NCI-H128 (cell line): ENCODE results near the gene STX16.

Experiments
- DNase-seq: peaks from one replicate; lab custom pipeline; 2025; ENCODE audit not compliant: unreplicated experiment; lab: John Stamatoyannopoulos, UW

The STX16 gene

DNA sequence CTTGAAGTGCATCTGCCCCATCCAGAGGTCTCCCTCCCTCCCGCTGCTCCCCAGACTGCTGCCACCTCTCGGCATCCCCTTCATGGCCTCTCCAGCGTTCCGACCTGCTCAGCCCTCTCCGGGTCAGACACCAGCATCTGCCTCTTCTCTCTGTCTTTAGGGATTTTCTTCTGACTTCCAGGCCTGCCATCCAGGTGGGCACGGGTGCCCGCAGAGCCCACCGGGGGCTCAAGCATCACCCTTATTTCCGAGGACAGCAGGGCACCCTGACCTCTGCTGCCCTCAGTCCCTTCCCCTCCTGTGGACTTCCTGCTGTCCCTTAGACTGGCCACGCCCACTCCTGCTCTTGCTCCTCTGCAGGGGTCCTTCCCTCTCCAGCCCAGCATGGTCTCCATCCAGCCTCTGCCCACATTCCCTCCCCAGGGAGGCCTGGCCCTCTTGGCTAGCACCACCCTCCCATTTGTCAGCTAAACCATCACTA, 44.9 kb downstream of the STX16 start:
- no peak for DNase-seq

DNA sequence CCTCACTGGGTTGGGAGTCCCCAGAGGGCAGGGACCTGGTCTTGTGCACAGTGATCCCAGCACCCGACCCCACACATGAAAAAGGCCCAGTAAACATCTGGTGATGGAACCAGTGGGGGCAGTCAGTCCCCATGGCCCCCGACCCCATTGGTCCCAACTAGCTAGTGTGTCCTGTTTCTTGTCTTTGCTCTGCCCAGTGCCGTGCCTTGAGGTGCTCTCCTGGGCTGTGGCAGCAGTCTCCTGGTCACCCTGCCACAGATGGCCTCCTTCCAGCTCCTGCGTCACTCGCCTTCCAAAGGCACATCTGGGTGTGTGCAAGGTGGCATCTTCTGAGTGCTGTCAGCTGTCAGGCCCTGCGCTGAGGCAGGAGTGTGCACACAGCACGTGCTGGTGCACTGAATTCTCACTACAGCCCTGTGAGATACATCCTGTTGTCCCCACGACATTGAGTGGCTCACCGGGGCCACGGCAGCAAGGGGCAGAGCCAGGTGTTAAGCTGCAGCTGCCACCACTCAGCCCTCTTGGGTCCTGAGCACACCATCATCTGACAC, 45.4 kb downstream of the STX16 start:
- no peak for DNase-seq

DNA sequence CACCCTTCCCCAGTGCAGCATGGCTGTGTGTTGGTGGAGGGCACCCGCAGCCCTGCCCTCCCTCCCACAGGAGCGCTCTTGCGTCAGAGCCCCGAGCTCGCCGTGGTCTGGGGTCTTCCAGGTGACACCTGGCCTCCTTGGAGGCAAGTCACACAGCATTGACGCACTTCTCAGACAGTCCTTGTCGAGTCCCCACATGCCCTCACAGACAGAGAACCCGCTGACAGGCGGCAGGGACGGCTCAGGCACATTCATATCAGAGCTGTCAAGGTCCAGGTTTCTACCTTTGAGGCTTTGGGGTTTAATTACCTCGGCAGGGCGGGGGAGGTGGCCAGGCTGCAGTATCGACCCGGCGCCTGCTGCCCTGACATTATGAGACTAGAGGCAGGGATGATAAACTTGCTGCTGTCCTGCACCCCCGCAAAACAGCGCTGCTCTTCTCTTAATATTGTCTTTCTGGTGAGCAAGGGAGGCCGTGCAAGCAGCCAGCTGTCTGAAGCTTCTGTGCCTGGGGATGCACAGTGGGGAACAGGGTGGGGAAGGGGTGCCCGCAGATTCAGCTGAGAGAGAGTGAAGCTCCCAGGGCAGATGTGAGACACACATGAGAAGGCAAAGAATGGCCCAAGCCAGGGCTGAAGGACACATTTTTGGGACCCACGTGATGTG, 46.3 kb downstream of the STX16 start:
- DNase-seq = no peak

DNA sequence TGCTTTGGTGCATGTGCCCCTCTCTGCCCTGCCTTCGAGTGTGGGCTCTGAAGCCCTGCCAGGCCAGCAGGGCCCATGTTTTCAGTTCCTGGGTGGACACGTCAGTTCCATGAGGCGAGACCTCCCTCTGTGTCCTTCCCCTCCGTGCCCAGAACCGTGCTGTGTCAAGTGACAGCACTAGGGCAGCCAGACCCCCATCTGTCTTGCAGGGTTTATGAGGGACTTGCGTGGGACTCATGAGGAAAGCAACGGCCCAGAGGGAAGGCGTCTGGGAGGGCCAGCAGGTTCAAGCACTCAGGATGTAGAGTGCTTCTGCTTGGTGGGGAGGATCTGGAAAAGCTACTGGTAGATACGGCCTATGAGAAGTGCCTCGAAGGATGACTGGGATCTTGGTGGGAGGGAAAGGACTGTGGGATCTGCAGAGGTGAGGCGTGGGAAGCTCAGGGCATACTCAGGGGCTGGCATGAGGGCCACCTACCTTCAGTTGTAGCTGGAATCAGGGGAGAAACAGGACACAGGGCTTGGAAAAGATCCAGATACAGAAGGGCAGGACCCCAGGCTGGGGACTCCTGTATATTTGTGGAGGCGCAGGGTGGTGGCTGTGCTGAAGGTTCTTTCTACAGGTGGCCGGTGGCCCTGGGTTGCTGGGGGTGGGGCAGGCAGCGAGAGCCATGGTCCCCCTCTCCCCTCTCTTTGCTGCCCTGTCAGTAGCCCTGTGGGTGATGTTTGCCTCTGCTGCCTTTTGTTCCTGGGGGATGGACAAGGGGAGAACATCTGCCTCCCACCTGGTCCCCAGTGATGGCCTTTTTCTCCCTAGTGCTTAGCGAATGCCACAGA, 47.0 kb downstream of the STX16 start:
- no peak for DNase-seq

DNA sequence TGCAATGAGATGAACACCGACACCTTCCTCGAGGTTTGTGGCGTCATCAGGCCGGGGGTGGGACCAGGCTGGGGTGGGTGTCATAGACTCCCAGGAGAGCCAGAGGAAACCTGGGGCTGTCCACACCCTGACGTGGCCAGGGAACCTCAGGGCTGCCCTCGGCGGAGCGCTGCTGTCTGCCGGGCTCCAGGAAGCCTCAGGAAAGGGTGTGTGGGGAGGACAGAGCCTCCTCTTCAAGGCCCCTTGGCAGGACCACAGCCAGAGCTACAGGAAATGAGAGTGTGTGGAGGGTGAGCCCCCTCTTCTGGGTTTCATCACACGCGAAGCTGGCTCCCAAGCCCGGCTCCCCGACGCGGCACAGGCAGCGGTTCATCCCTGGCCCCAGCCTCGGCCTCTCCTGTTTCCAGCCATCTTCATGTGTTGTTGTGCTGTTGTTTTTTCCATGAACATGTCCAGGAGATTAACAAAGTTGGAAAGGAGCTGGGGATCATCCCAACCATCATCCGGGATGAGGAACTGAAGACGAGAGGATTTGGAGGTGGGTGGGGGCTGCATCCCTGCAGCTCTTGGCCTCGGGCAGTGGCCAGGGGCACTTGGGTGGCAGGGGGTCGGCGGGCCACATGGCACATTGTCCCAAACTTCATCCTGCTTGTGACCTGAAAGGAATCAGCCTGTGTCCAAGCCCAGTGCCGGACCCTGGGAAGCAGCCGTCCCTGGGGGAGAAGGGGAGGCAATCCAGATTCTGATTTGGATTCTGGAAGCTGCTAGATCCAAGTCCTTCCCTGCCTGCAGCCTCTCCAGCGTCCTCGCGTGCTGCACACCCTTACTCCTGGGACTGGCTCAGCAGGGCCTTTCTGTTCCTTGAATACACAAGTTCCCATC, 47.9 kb downstream of the STX16 start:
- no peak for DNase-seq

DNA sequence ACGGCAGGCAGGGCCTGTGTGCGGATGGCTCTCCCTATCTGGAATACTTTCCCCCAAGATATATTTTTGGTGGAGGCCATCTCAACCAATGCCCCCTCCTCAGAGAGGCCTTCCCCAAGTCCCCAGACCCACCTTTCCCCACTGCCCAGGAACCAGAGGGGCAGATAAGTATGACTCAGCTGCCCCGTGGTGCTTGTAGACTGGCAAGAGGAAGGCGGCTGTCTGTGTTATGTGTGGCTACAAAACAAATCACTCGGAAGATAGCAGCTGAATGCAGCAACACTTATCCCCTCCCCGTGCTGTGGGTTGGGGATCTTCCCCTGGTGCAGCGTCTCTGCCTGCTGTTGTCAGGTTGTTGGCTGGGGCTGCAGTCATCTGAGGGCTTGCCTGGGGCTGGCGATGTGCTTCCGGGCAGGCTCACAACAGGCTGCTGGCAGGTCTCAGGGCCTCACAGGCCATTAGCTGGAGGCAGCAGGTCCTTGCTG, 48.6 kb downstream of the STX16 start:
- DNase-seq = no peak

DNA sequence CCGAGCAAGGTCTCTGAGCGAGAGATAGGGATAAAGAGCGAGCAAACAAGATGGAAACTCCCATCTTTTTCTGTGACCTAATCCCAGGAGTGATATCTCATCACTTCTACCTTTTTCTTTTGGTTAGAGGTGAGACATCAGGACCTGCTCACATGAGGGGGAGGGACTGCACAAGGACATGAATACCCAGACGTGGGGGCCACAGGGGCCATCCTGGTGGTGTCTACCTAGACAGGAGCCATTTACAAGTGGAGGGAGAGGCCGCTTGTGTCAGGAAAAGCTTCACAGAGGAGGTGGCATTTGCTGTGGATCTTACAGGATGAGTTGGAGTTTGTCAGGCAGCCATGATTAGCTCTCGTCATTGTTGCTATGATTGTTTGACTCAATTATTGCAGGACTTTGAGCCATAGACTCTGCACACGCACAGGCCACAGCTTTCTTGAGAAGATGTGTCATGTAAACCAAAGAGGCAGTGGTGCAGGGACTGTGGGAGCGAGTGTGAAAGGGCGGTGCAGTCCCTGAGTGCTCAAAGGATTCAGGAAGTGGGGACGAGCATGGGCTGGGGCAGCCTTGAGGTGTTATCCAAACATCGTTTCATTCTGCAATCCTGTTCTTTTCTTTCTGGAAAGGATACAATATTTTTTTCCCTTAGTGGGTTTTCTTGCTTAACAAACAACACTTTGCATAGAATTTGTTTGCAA, 49.2 kb downstream of the STX16 start:
- no peak for DNase-seq

DNA sequence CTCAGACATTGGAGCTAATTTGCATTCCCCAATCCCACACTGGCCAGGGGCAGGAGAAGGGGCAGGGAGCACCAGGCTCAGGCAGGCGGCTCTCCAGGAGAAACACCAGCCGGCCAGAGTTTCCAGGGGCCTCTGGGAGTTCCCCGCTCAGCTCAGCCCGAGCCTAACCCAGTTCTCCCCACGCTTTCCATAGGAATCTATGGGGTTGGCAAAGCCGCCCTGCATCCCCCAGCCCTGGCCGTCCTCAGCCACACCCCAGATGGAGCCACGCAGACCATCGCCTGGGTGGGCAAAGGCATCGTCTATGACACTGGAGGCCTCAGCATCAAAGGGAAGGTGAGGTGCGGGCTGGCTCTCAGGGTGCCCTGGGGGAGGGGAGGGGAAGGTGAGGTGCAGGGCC, 49.7 kb downstream of the STX16 start:
- no peak for DNase-seq

DNA sequence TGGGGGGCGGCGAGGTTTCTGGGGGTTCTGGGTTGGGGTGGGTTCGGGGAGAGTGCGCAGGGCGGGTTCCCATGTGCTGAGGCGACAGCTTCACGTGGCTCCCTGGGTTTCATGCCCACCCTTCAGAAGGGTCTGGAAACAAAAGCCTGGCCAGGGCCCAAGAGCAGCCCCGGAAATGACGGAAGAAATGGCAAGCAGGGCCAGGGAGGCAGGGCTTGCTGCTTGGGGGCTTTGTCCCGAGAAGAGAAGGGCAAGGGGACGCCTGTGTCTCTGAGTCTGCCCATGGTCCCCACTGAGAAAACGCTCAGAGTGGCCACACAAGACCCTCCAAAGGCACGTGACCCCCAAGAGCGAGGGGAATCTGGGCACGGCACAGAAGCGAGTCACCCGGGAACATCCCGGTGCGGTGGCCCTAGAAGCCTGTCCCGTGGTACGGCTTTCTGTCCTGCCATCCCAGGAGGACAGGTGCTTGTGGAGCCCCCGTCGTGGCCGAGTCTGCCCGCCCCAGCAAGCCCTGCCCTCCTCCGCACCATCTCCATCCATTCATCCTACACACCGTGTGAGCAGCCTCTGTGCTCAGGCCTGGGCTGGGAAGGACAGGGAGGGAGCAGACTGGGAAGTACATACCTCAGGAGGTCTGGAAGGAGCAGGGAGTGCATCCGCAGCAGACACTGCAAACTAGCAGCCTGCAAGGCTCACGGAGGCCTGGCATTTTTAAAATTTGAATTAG, 50.5 kb downstream of the STX16 start:
- no peak for DNase-seq

DNA sequence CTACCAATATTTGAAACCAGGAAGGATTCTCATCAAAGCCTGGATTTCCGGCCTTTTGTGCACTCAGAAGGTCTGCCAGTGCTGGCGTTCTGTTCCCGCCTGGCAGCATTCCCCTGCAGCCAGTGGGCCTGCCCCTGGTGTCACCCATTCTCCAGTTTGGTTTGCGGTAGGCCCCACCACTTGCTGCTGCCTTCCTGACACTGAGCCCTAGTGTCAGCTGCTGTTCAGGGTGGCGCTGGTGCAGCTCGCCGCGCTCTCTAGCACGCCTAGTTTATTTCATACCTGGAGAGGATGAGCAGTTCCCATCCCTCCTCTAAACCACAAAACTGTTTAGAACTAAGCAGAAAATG, 51.1 kb downstream of the STX16 start:
- no peak for DNase-seq

DNA sequence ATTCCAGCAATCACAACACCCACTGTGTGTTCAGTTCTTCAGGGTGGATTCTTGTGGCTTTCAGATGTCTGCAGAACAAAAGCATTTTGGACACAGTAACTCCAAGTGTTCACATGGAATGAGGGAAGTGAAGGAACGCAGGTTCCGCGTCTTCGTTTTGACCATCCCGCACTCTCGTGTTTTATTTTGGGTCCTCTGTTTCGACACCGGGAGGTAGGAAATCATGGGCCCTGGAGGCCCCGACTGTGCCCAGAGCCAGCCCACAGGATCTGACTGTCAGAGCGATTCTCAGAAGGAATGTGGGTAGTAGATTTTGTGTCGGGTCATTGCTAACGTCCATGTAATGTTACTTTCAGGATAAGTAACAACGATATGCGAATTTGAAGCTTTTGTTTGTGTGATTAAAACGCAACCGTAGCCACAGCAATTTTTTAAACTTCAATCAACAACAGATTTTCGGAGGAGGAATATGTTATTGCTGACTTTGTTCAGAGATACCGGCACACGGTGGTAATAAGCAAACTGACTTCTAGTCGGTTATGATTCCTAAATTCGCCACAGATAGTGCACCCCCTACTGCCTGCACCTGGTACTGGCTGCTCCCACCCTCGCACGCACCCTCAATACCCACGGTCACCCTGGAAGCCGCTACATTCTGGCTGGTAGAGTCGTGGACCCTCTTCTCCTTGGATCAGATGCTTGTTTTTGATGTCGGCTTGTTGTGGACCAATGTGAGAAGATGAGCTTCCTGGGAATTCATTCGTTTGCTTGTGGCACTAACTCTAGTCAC, 52.0 kb downstream of the STX16 start:
- no peak for DNase-seq

DNA sequence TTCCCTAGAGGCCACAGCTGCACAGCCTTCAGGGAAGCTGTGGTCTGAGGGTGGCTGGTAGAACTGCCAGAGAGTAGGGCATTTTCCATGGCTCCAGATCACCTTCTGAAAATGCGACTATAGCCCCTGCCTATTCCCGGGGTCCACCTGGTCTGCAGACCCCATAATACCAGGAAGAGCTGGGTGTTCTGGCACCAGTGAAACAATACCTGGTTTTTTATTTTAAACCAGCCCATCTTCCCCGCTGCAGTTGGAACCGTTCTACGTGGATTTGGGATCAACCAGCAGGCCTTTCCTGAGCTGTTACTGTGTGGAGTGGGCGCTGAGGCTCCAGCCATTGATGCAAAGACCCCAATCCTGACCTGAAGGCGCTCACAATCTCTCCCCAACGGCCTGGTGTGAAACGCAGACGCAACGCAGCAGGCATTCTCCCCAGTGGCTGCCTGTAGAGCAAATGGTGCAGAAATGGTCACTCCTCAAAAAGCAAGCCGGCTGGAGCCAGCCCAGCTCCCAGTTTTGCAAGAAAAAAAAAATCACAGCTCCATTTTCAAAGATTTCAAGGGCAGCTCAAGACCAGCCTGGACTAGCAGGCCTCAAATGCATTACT, 52.8 kb downstream of the STX16 start:
- no peak for DNase-seq

DNA sequence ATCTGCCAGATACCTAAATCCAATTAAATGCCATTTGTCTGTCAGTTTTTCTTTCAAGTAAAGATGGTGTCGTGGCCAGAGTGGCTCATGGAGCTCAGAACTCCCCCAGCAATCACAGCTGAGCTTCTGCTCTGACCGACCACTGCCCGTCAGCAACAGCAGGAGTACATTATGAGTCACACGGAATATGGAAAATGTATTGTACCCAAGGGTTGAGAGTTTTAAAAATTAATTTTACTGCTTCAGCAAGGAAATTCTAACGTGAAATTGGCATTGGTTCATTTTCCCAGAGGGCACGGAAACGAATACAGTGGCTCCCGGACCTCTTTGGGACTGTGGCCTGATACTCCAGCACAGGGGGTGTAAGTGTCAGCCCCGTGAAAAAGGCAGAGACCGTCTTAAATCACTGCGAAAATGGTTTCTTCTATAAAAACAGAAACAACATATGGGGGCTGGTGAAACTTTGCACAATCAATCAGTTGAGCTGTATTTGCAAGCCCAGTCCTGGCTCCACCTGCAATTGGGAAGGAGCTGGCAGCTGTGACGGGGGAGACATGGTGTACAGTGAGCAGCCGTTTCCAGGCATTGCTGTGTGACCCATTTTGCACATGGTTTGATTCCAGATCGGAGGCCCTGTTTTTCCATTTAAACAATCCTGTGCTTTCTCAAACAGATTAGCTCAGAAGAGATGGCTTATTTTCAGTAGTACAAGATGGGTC, 54.3 kb downstream of the STX16 start:
- DNase-seq = no peak

DNA sequence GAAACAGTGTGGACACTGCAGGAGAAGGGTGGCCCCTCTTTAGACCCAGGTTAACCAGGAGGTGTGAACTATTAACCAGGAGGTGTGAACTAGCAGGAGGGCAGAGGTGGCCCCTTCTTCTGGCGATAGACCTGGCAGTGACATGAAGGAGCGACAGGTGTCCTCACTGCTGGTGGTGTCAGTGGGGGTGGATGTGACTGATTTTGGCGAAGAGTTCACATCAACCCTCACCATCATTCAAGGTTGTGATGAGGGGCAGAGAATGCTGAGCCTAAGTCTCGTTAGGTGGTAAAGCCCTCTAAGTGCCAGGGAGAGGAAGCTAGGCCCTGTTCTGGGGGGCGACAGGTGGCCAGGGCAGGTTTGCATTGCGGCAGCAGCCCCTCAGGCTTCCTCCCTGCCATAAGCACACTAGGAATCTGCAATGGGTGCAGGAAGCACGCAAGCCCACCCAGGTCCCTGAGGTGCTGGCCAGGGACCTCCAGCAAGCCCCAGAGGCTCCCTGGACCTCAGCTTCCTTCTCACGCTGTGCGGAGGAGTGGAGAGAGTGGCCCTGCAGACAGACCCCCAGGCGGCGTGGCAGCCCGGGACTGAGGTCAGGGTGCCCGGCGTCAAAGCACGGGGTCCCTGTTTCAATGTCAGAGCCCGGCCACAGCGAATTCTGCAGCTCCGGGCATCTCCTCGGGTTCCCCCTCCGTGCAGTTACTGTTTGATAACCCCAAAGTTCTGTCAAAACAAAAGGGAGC, 55.2 kb downstream of the STX16 start:
- DNase-seq = no peak

DNA sequence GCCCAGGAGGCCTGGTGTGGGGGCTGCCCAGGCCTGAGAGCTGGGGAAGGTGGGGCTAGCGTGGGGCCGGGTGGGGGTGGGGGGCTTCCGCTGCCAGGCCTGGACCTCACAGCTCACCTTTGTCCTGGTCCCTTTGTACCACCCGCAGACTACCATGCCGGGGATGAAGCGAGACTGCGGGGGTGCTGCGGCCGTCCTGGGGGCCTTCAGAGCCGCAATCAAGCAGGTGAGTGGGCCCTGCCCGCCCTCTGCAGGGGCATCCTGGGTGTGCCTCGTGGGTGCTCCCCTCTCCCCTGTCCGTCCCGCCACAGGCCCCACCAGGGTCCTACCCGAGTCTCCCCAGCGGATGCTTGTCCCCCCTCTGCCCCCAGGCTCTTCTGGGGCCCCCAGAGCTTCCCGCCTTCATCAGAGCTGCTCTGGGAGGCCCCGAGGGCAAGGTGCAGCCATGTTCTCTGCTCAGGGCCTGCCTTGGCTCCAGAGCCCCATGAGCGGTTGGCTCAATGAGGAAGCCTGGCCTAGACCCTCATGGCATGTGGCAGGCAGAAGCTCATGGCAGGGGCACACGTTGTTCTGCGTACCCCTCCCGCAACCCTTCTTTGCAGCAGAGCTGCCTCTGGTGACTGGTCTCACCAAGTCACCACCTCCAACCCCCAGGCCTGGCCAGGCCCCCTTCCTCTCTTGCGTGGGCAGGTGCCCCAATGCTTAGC, 56.0 kb downstream of the STX16 start:
- no peak for DNase-seq

DNA sequence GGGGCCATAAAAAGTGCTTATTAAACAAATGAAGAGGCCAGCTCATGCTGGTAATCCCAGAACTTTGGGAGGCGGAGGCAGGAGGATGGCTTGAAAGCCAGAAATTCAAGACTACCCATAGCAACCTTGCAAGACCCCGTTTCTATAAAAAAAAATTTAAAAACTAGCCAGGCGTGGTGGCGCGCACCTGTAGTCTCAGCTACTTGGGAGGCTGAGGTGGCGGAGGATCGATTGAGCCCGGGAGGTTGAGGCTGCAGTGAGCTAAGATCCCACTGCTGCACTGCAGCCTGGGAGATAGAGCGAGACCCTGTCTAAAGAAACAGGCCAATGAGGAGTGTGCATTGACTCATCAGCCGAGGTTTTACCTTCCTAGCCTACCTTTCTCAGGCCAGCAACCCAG, 56.7 kb downstream of the STX16 start:
- no peak for DNase-seq
